Immature natural killer cell (primary cell): Measurements from ENCODE around the gene DPYSL3. TPM values are rescaled to one million over a fixed set of nuclear protein-coding genes. Genes with fewer than 3 reads are reported as not detected.

Experiments
- DNase-seq, 3 donors: peaks; one replicate each; pipeline ENCODE4 v3.0.0; 2022; ENCODE audit warnings: mixed read lengths in 1 of 3
- H3K27ac Mint-ChIP-seq, 6 donors: one replicate each; pipeline ENCODE4 v1.8.0; 2020; ENCODE audit warnings: mixed read lengths in 6 of 6, mild to moderate bottlenecking in 5 of 6, inconsistent platforms in 4 of 6, moderate library complexity in 3 of 6
- H3K27me3 Mint-ChIP-seq, 3 donors: one replicate each; pipeline ENCODE4 v1.8.0; 2020 to 2021; ENCODE audit warnings: low read depth in 3 of 3, mild to moderate bottlenecking in 3 of 3, mixed read lengths in 3 of 3, moderate library complexity in 3 of 3, inconsistent platforms in 1 of 3
- H3K36me3 Mint-ChIP-seq, 3 donors: one replicate each; pipeline ENCODE4 v1.8.0; 2020; ENCODE audit warnings: mixed read lengths in 3 of 3, inconsistent platforms in 2 of 3, mild to moderate bottlenecking in 2 of 3
- H3K4me1 Mint-ChIP-seq, 2 donors: one replicate each; pipeline ENCODE4 v1.8.0; 2020; ENCODE audit warnings: inconsistent platforms in 2 of 2, mild to moderate bottlenecking in 2 of 2, mixed read lengths in 2 of 2, moderate library complexity in 1 of 2
- H3K4me3 Mint-ChIP-seq, 5 donors: one replicate each; pipeline ENCODE4 v1.8.0; 2020; ENCODE audit warnings: mild to moderate bottlenecking in 5 of 5, mixed read lengths in 5 of 5, inconsistent platforms in 3 of 5, moderate library complexity in 3 of 5
- H3K9me3 Mint-ChIP-seq, 6 donors: one replicate each; pipeline ENCODE4 v1.8.0; 2020; ENCODE audit warnings: mild to moderate bottlenecking in 6 of 6, mixed read lengths in 6 of 6, inconsistent platforms in 4 of 6, moderate library complexity in 3 of 6
- polyA plus RNA-seq, 3 donors: library from polyadenylated mRNA; unstranded; fragments of 300-500 nt; fragmentation: Illumina TruSeq; gene quantifications; one replicate each; pipeline ENCODE4 v1.2.3, GENCODE V29; 2021

Gene DPYSL3
- polyA plus RNA-seq, 3 donors from 2014 or later, result not detected

DNA sequence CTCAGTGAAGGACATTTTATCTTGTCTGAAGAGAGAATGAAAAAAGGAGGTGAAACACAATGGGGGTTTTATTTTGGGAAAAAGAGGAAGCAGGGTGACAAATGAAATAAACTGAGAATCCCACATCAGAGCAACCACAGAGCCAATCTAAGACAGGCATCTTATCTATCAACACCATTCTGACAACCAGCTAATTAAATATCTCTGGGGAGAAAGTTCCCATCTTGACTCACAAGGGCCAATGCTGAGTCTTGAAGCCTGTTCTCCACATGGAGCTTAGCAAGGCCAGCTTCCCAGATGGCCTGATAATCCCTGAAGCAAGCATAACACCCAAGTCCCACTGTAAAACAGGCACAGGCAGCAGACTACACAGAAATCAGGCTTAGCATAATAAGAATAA is 30.4 kb downstream of the DPYSL3 start:
- no peak for DNase-seq
- Mint-ChIP-seq H3K4me1 (no peaks in the 10 kb centered on the region), H3K4me3 (no peak overlapping the region), H3K36me3 (no peaks in the 10 kb centered on the region), H3K9me3 (peaks cover 0 to 2% (median 0%) of the 10 kb centered on the region in 6 donors), H3K27ac (no peak overlapping the region), H3K27me3 (peaks cover 1 to 10% (median 3%) of the 10 kb centered on the region in 3 donors)

DNA sequence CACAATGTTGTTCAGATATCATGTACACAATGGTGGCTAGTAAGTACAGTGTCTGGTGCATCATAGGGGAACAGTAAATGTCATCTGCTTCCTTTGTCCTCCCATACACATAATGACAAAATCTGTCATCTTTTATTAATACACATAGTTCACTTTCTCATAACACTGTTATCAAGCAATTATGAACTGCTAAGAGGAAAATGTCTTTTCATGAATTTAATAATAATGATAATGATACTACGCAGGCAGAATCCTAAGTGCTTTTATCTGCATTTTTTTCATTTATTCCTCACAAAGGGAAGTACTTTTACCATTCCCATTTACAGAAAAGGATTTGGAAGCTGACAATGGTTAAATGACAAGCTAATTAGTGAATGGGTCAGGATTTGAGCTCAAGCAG is 35.7 kb downstream of the DPYSL3 start:
- Mint-ChIP-seq H3K27me3 (peaks cover 0 to 14% (median 6%) of the 10 kb centered on the region in 3 donors), H3K27ac (no peak overlapping the region), H3K9me3 (no peaks in the 10 kb centered on the region), H3K36me3 (no peaks in the 10 kb centered on the region), H3K4me1 (no peaks in the 10 kb centered on the region), H3K4me3 (no peak overlapping the region)
- DNase-seq, result no peak

GRCh38 chr5:147472664-147473475 is 37.0 kb downstream of the DPYSL3 start:
- DNase-seq, result no peak
- Mint-ChIP-seq H3K27ac (no peak overlapping the region), H3K27me3 (peaks cover 0 to 10% (median 6%) of the 10 kb centered on the region in 3 donors), H3K4me1 (no peaks in the 10 kb centered on the region), H3K4me3 (no peak overlapping the region), H3K36me3 (no peaks in the 10 kb centered on the region), H3K9me3 (no peaks in the 10 kb centered on the region)

DNA sequence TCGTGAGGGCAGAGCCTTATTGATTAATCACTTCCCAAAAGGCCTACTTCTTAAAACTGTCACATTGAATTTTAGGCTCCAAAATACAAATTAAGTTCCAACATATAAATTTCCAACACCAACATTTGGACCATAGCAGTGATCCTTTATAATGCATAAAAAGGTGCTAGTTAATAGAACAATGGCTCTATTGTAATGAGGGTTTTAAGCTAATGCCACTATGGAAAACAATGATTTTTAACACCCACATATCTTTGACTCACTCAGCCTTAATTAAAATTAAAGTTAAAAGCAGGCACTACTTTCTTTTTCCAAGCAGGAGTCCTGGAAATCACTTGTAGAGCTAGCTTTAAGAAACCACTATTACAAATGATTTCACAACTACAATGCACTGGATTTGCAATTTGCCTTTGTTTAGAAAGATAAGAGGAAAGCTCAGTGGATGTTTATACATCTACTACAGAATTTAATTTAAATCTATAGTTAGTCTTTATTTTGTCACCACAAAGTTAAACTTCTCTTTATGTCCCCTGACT is 41.8 kb downstream of the DPYSL3 start:
- no peaks in the 10 kb centered on the region for H3K9me3 Mint-ChIP-seq

GRCh38 chr5:147466360-147466980 is 43.4 kb downstream of the DPYSL3 start:
- no peak overlapping the region for H3K27ac Mint-ChIP-seq
- H3K9me3 Mint-ChIP-seq, result no peaks in the 10 kb centered on the region
- no peak for DNase-seq
- H3K4me1 Mint-ChIP-seq, result no peaks in the 10 kb centered on the region
- H3K27me3 Mint-ChIP-seq, result peaks cover 0 to 2% (median 0%) of the 10 kb centered on the region in 3 donors
- no peak overlapping the region for H3K4me3 Mint-ChIP-seq
- H3K36me3 Mint-ChIP-seq, result no peaks in the 10 kb centered on the region

More for the DNA sequence above, 41.8 kb downstream of the DPYSL3 start:
- DNase-seq, result no peak
- peaks cover 0 to 6% (median 0%) of the 10 kb centered on the region in 3 donors for H3K27me3 Mint-ChIP-seq
- H3K36me3 Mint-ChIP-seq, result no peaks in the 10 kb centered on the region
- H3K4me1 Mint-ChIP-seq, result no peaks in the 10 kb centered on the region
- H3K4me3 Mint-ChIP-seq, result no peak overlapping the region
- no peak overlapping the region for H3K27ac Mint-ChIP-seq

GRCh38 chr5:147465747-147466146 is 44.1 kb downstream of the DPYSL3 start:
- H3K36me3 Mint-ChIP-seq, result no peaks in the 10 kb centered on the region
- no peak for DNase-seq
- H3K4me3 Mint-ChIP-seq, result no peak overlapping the region
- H3K27me3 Mint-ChIP-seq, result peaks cover 0 to 2% (median 0%) of the 10 kb centered on the region in 3 donors
- H3K4me1 Mint-ChIP-seq, result no peaks in the 10 kb centered on the region
- no peaks in the 10 kb centered on the region for H3K9me3 Mint-ChIP-seq
- H3K27ac Mint-ChIP-seq, result no peak overlapping the region

GRCh38 chr5:147464211-147464610 is 45.7 kb downstream of the DPYSL3 start:
- H3K36me3 Mint-ChIP-seq, result no peaks in the 10 kb centered on the region
- H3K9me3 Mint-ChIP-seq, result no peaks in the 10 kb centered on the region
- H3K27ac Mint-ChIP-seq, result no peak overlapping the region
- H3K27me3 Mint-ChIP-seq, result peaks cover 0 to 2% (median 2%) of the 10 kb centered on the region in 3 donors
- DNase-seq, result no peak
- no peaks in the 10 kb centered on the region for H3K4me1 Mint-ChIP-seq
- no peak overlapping the region for H3K4me3 Mint-ChIP-seq

GRCh38 chr5:147461915-147462314 is 48.0 kb downstream of the DPYSL3 start:
- Mint-ChIP-seq H3K36me3 (no peaks in the 10 kb centered on the region), H3K4me3 (no peak overlapping the region), H3K27me3 (peaks cover 0 to 6% (median 5%) of the 10 kb centered on the region in 3 donors), H3K9me3 (no peaks in the 10 kb centered on the region), H3K4me1 (no peaks in the 10 kb centered on the region), H3K27ac (no peak overlapping the region)
- DNase-seq, result no peak

DNA sequence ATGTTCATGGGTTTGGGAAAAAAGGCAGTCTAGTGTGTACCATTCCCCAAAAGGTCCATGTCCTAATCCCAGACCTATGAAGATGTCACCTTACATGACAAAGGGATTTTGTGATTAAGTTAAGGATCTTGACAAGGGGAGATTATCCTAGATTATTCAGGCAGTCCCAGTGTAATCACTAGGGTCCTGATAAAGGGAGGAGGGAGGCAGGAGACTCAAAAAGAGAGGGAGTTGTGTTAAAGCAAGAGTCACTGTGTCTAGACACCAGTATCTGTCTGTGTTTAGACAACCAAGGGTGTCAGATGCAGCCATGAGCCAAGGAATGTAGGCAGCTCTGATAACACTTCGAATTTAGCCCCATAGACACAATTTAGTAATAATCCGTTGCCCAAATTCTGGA is 49.5 kb downstream of the DPYSL3 start:
- no peaks in the 10 kb centered on the region for H3K9me3 Mint-ChIP-seq
- peaks cover 0 to 8% (median 6%) of the 10 kb centered on the region in 3 donors for H3K27me3 Mint-ChIP-seq
- H3K36me3 Mint-ChIP-seq, result no peaks in the 10 kb centered on the region
- no peak for DNase-seq
- H3K27ac Mint-ChIP-seq, result no peak overlapping the region
- H3K4me1 Mint-ChIP-seq, result peaks cover 0 to 6% of the 10 kb centered on the region in 2 donors
- H3K4me3 Mint-ChIP-seq, result no peak overlapping the region

GRCh38 chr5:147458581-147458980 is 51.3 kb downstream of the DPYSL3 start:
- no peak overlapping the region for H3K4me3 Mint-ChIP-seq
- peaks cover 8 to 24% of the 10 kb centered on the region in 2 donors for H3K4me1 Mint-ChIP-seq
- DNase-seq, result no peak
- H3K27me3 Mint-ChIP-seq, result peaks cover 3 to 20% (median 10%) of the 10 kb centered on the region in 3 donors
- H3K9me3 Mint-ChIP-seq, result no peaks in the 10 kb centered on the region
- H3K36me3 Mint-ChIP-seq, result no peaks in the 10 kb centered on the region
- no peak overlapping the region for H3K27ac Mint-ChIP-seq

GRCh38 chr5:147455822-147456450 is 53.9 kb downstream of the DPYSL3 start:
- Mint-ChIP-seq H3K36me3 (no peaks in the 10 kb centered on the region), H3K9me3 (no peaks in the 10 kb centered on the region), H3K27ac (no peak overlapping the region), H3K27me3 (peaks cover 15 to 38% (median 16%) of the 10 kb centered on the region in 3 donors), H3K4me3 (peak overlapping the region in 1 of 5 donors; percentile 95), H3K4me1 (peaks cover 13 to 32% of the 10 kb centered on the region in 2 donors)
- DNase-seq, result no peak

GRCh38 chr5:147454996-147455677 is 54.7 kb downstream of the DPYSL3 start:
- Mint-ChIP-seq H3K4me1 (peaks cover 13 to 32% of the 10 kb centered on the region in 2 donors), H3K9me3 (no peaks in the 10 kb centered on the region), H3K27me3 (peaks cover 15 to 35% (median 16%) of the 10 kb centered on the region in 3 donors)

More at GRCh38 chr5:147454996-147455677, 54.7 kb downstream of the DPYSL3 start:
- Mint-ChIP-seq H3K27ac (no peak overlapping the region), H3K36me3 (no peaks in the 10 kb centered on the region), H3K4me3 (peak overlapping the region; percentile 85 to 95 (median 92))
- DNase-seq, result no peak
